ENCODE data around the gene SUCLG1. TPM values are rescaled to one million over a fixed set of nuclear protein-coding genes. Genes with fewer than 3 reads are reported as not detected.

The SUCLG1 gene
- polyA plus RNA-seq, 1 of the 3 experiments (the other 2 are of a cell fraction) = 32.7 TPM

DNA sequence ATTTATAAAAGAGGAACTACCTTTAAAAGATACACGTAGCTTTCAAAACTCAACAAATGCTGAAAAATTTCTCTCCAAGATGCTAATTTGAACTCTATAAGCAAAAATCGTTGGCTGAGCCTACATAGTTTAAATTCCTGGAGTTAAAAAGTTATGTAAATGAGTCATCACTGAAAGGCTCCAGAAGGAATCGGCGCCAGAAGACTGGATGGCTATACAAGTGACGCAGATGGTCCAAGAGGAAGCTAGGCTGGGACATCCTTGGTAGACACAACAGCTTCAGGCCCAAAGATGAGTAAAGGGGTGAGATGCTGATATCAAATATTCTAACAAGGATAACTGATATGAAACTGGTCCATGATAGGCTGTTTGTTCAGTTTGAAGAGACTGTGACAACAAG is 34.4 kb upstream of the SUCLG1 start:
- Histone ChIP-seq H2AFZ (ENCODE audit: low read depth) (0 out of 2 replicates have a peak overlapping the region, but pooled peaks have one; percentile 71), H3K27ac (ENCODE audit: low read depth in 2 of 2, low read length in 1 of 2) (peak overlapping the region in 1 of 2 experiments; percentile 79; a peak in 2 of 4 replicates), H3F3A (replicated peaks; ENCODE audit: insufficient read depth) (peaks cover 10% of the 10 kb centered on the region), H3K27me3 (ENCODE audit: insufficient read depth) (no peaks in the 10 kb centered on the region), H3K9me3 (no peaks in the 10 kb centered on the region), H3K9me2 (no peaks in the 10 kb centered on the region), H3K9ac (peak overlapping the region; percentile 43; the same call in 1 of the 2 replicates), H3K4me2 (peak overlapping the region; percentile 43), H3K4me3 (ENCODE audit: low read depth in 2 of 2, low read length in 1 of 2) (no peak overlapping the region), H4K20me1 (ENCODE audit: insufficient read depth) (no peaks in the 10 kb centered on the region), H3K36me3 (replicated peaks in 1 of 2; ENCODE audit: control insufficient read depth in 1 of 2, insufficient read depth in 2 of 2, low read length in 1 of 2) (no peaks in the 10 kb centered on the region), H3K4me1 (ENCODE audit: control insufficient read depth in 1 of 2, insufficient read depth in 2 of 2, low read depth in 1 of 2, low read length in 1 of 2) (peaks cover 0 to 8% of the 10 kb centered on the region in 2 experiments; a peak in 1 of 4 replicates), H3K79me2 (ENCODE audit: insufficient read depth) (no peaks in the 10 kb centered on the region)
- TF ChIP-seq NFIC (IDR thresholded peaks at IDR 0.05; ENCODE audit: borderline replicate concordance) = peak; percentile 63; the same call in 1 of the 2 replicates
- TF ChIP-seq ZBTB33 (IDR thresholded peaks at IDR 0.05; ENCODE audit: borderline replicate concordance, low read depth) = no peak
- no peak for TF ChIP-seq GATA2 (CRISPR knock-in tag; IDR thresholded peaks at IDR 0.05)
- TF ChIP-seq, protein P1, sequence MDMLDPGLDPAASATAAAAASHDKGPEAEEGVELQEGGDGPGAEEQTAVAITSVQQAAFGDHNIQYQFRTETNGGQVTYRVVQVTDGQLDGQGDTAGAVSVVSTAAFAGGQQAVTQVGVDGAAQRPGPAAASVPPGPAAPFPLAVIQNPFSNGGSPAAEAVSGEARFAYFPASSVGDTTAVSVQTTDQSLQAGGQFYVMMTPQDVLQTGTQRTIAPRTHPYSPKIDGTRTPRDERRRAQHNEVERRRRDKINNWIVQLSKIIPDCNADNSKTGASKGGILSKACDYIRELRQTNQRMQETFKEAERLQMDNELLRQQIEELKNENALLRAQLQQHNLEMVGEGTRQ (IDR thresholded peaks at IDR 0.05; ENCODE audit: borderline replicate concordance, low read depth, low read length) = no peak
- peak in 1 of 2 experiments; percentile 57; a peak in 1 of 4 replicates for TF ChIP-seq EP300 (IDR thresholded peaks at IDR 0.05; ENCODE audit: borderline replicate concordance in 1 of 2, low read depth in 1 of 2, low read length in 1 of 2)
- peak; percentile 85 for TF ChIP-seq FOSL2 (IDR thresholded peaks at IDR 0.05; ENCODE audit: borderline replicate concordance, low read depth)
- no peak for TF ChIP-seq RAD21 (IDR thresholded peaks at IDR 0.05; ENCODE audit: low read length)
- peak; percentile 78 for TF ChIP-seq JUND (IDR thresholded peaks at IDR 0.05)
- TF ChIP-seq TEAD4 (IDR thresholded peaks at IDR 0.05; ENCODE audit: borderline replicate concordance, insufficient read depth) = peak; percentile 85
- TF ChIP-seq ELF1 (IDR thresholded peaks at IDR 0.05) = no peak
- peak; percentile 60; the same call in 1 of the 2 replicates for TF ChIP-seq TCF12 (IDR thresholded peaks at IDR 0.05)
- peak; percentile 22; the same call in 1 of the 2 replicates for TF ChIP-seq PBX3 (IDR thresholded peaks at IDR 0.05)
- 0 out of 2 replicates have a peak, but pooled peaks have one; percentile 6 for TF ChIP-seq GABPA (IDR thresholded peaks at IDR 0.05; ENCODE audit: low read depth)
- ChIA-PET POLR2A (no interaction called here), CTCF (interaction anchor here (1.1 to 3.7 kb wide), 5 partner anchors 10 to 805 kb away, joined by 3 to 22 read pairs (median 3); no protein-coding TSS in a partner anchor)
- WGBS (ENCODE audit: low lambda C conversion rate) = 11% methylated on average over 5 of the region's 5 CpGs
- no peak for DNase-seq

- no peaks in the 10 kb centered on the region for H3K36me3 ChIP-seq (replicated peaks in 1 of 2; ENCODE audit: control insufficient read depth in 1 of 2, insufficient read depth in 2 of 2, low read length in 1 of 2)
- DNase-seq = no peak
- H3K9me3 ChIP-seq = no peaks in the 10 kb centered on the region
- ChIA-PET CTCF (interaction anchor here (1.0 to 3.7 kb wide), 4 partner anchors 11 to 138 kb away, joined by 3 to 22 read pairs (median 3); no protein-coding TSS in a partner anchor), POLR2A (no interaction called here)
- H4K20me1 ChIP-seq (ENCODE audit: insufficient read depth) = no peaks in the 10 kb centered on the region
- 61% methylated on average over 1 of the region's 1 CpG for WGBS (ENCODE audit: low lambda C conversion rate)
- no peak overlapping the region for H2AFZ ChIP-seq (ENCODE audit: low read depth)
- TF ChIP-seq YY1 (IDR thresholded peaks at IDR 0.05; ENCODE audit: low read depth) (no peak), RAD21 (IDR thresholded peaks at IDR 0.05; ENCODE audit: low read length) (0 out of 2 replicates have a peak, but pooled peaks have one; percentile 10), CTCF (IDR thresholded peaks at IDR 0.05) (peak; percentile 48)
- no peaks in the 10 kb centered on the region for H3K27me3 ChIP-seq (ENCODE audit: insufficient read depth)
- no peak overlapping the region for H3K4me2 ChIP-seq
- no peak overlapping the region; a peak in 1 of 4 replicates for H3K27ac ChIP-seq (ENCODE audit: low read depth in 2 of 2, low read length in 1 of 2)
- no peak overlapping the region for H3K4me3 ChIP-seq (ENCODE audit: low read depth in 2 of 2, low read length in 1 of 2)
- no peak overlapping the region for H3K9ac ChIP-seq
- H3K79me2 ChIP-seq (ENCODE audit: insufficient read depth) = no peaks in the 10 kb centered on the region
- peaks cover 0 to 8% of the 10 kb centered on the region in 2 experiments; a peak in 1 of 4 replicates for H3K4me1 ChIP-seq (ENCODE audit: control insufficient read depth in 1 of 2, insufficient read depth in 2 of 2, low read depth in 1 of 2, low read length in 1 of 2)
- H3F3A ChIP-seq (replicated peaks; ENCODE audit: insufficient read depth) = peaks cover 10% of the 10 kb centered on the region
- no peaks in the 10 kb centered on the region for H3K9me2 ChIP-seq
These were observed 33.5 kb upstream of the SUCLG1 start for GRCh38 chr2:84492571-84492970.

Data from SK-N-SH (cell line).